Duodenal mucosa (tissue), 2 donors: Measurements from ENCODE around the gene CBFA2T3.

ENCODE experiments used
- H3K27ac ChIP-seq: one replicate; pipeline ENCODE4 v1.7.0; 2013; ENCODE audit warnings: low read depth, low read length
- H3K27me3 ChIP-seq, 2 donors: one replicate each; pipeline ENCODE4 v1.7.0; 2013; ENCODE audit warnings: low read length in 2 of 2, control low read depth in 1 of 2; ENCODE audit not compliant: insufficient read depth in 2 of 2, control insufficient read depth in 1 of 2
- H3K36me3 ChIP-seq, 2 donors: one replicate each; pipeline ENCODE4 v1.7.0; 2013; ENCODE audit warnings: low read length in 2 of 2, control low read depth in 1 of 2; ENCODE audit not compliant: insufficient read depth in 2 of 2, control insufficient read depth in 1 of 2
- H3K4me1 ChIP-seq, 2 donors: one replicate each; pipeline ENCODE4 v1.7.0; 2013; ENCODE audit warnings: low read length in 2 of 2, control low read depth in 1 of 2; ENCODE audit not compliant: insufficient read depth in 2 of 2, control insufficient read depth in 1 of 2
- H3K4me3 ChIP-seq, 2 donors: one replicate each; pipeline ENCODE4 v1.7.0; 2013; ENCODE audit warnings: low read length in 2 of 2, low read depth in 1 of 2
- H3K9ac ChIP-seq, 2 donors: one replicate each; pipeline ENCODE4 v1.7.0; 2013; ENCODE audit warnings: low read length in 2 of 2, low read depth in 1 of 2
- H3K9me3 ChIP-seq, 2 donors: one replicate each; pipeline ENCODE4 v1.7.0; 2013; ENCODE audit warnings: low read length in 2 of 2, control low read depth in 1 of 2; ENCODE audit not compliant: control insufficient read depth in 1 of 2

CBFA2T3 gene

GRCh38 chr16:88977018-88977811, at the start of gene CBFA2T3:
CBFA2T3 (minus strand) TSS chr16:88977207; CDS start chr16:88976807, 400 bp downstream.
- Histone ChIP-seq H3K4me3 (peak within 1 kb of the TSS; percentile 29 to 43), H3K9me3 (no peaks in the 10 kb centered on the region), H3K27me3 (peaks cover 0 to 8% of the 10 kb centered on the region in 2 donors), H3K27ac (no peak within 1 kb of the TSS), H3K36me3 (no peaks in the 10 kb centered on the region), H3K4me1 (peaks cover 7 to 32% of the 10 kb centered on the region in 2 donors), H3K9ac (no peak within 1 kb of the TSS)

GRCh38 chr16:89026121-89026612, 49.2 kb upstream of the CBFA2T3 start:
- peaks cover 0 to 2% of the 10 kb centered on the region in 2 donors for H3K36me3 ChIP-seq
- no peak overlapping the region for H3K27ac ChIP-seq
- peaks cover 0 to 3% of the 10 kb centered on the region in 2 donors for H3K9me3 ChIP-seq
- H3K4me3 ChIP-seq = no peak overlapping the region
- no peaks in the 10 kb centered on the region for H3K4me1 ChIP-seq
- H3K27me3 ChIP-seq = peaks cover 0 to 6% of the 10 kb centered on the region in 2 donors
- no peak overlapping the region for H3K9ac ChIP-seq

GRCh38 chr16:89025636-89026035, 48.6 kb upstream of the CBFA2T3 start:
- H3K4me3 ChIP-seq = no peak overlapping the region
- peaks cover 0 to 6% of the 10 kb centered on the region in 2 donors for H3K27me3 ChIP-seq
- H3K36me3 ChIP-seq = peaks cover 0 to 2% of the 10 kb centered on the region in 2 donors
- H3K9ac ChIP-seq = no peak overlapping the region
- peaks cover 0 to 3% of the 10 kb centered on the region in 2 donors for H3K9me3 ChIP-seq
- H3K4me1 ChIP-seq = no peaks in the 10 kb centered on the region
- no peak overlapping the region for H3K27ac ChIP-seq

GRCh38 chr16:89024546-89025060, 47.6 kb upstream of the CBFA2T3 start:
- no peak overlapping the region for H3K27ac ChIP-seq
- no peaks in the 10 kb centered on the region for H3K4me1 ChIP-seq
- H3K27me3 ChIP-seq = peaks cover 0 to 6% of the 10 kb centered on the region in 2 donors
- H3K9ac ChIP-seq = no peak overlapping the region
- H3K4me3 ChIP-seq = no peak overlapping the region
- H3K9me3 ChIP-seq = peaks cover 0 to 3% of the 10 kb centered on the region in 2 donors
- H3K36me3 ChIP-seq = peaks cover 0 to 2% of the 10 kb centered on the region in 2 donors

GRCh38 chr16:89023621-89024511, 46.9 kb upstream of the CBFA2T3 start:
- Histone ChIP-seq H3K4me3 (no peak overlapping the region), H3K4me1 (no peaks in the 10 kb centered on the region), H3K9ac (no peak overlapping the region), H3K36me3 (peaks cover 0 to 2% of the 10 kb centered on the region in 2 donors), H3K9me3 (peaks cover 0 to 3% of the 10 kb centered on the region in 2 donors), H3K27ac (no peak overlapping the region), H3K27me3 (peaks cover 0 to 6% of the 10 kb centered on the region in 2 donors)

- no peak overlapping the region for H3K9ac ChIP-seq
- H3K4me1 ChIP-seq = no peaks in the 10 kb centered on the region
- H3K27me3 ChIP-seq = peaks cover 0 to 6% of the 10 kb centered on the region in 2 donors
- H3K36me3 ChIP-seq = peaks cover 0 to 2% of the 10 kb centered on the region in 2 donors
- no peak overlapping the region for H3K27ac ChIP-seq
- no peak overlapping the region for H3K4me3 ChIP-seq
- peaks cover 0 to 3% of the 10 kb centered on the region in 2 donors for H3K9me3 ChIP-seq
Measured at GRCh38 chr16:89023151-89023551, 46.1 kb upstream of the CBFA2T3 start.

- Histone ChIP-seq H3K9ac (no peak overlapping the region), H3K4me3 (no peak overlapping the region), H3K4me1 (no peaks in the 10 kb centered on the region), H3K27me3 (peaks cover 0 to 6% of the 10 kb centered on the region in 2 donors), H3K9me3 (peaks cover 0 to 3% of the 10 kb centered on the region in 2 donors), H3K27ac (no peak overlapping the region), H3K36me3 (peaks cover 0 to 2% of the 10 kb centered on the region in 2 donors)
Measured at GRCh38 chr16:89022051-89022836, 45.2 kb upstream of the CBFA2T3 start.

- Histone ChIP-seq H3K9ac (no peak overlapping the region), H3K27ac (no peak overlapping the region), H3K4me3 (no peak overlapping the region), H3K27me3 (peaks cover 0 to 6% of the 10 kb centered on the region in 2 donors), H3K9me3 (peaks cover 0 to under 1% of the 10 kb centered on the region in 2 donors), H3K4me1 (no peaks in the 10 kb centered on the region), H3K36me3 (peaks cover 0 to 2% of the 10 kb centered on the region in 2 donors)
Measured at GRCh38 chr16:89020925-89021595, 44.1 kb upstream of the CBFA2T3 start.
